Mesenchymal stem cell (in vitro differentiated cells and primary cell): ENCODE measurements around the gene VEPH1.

Source experiments
- DNase-seq: peaks from one replicate; pipeline ENCODE4 v3.0.0-alpha.2; 2013
- H2AFZ ChIP-seq: one replicate; pipeline ENCODE4 v1.6.1; 2013; ENCODE audit warnings: low read depth, mild to moderate bottlenecking, control low read depth, inconsistent platforms, low read length, moderate library complexity
- H2AK5ac ChIP-seq: 2 replicates; pipeline ENCODE4 v1.6.1; 2013; ENCODE audit warnings: low read length, moderate library complexity, mild to moderate bottlenecking, inconsistent platforms; ENCODE audit not compliant: severe bottlenecking
- H2BK120ac ChIP-seq: one replicate; pipeline ENCODE4 v1.6.1; 2013; ENCODE audit warnings: low read depth, mild to moderate bottlenecking, inconsistent platforms, low read length, moderate library complexity
- H2BK12ac ChIP-seq, 2 experiments: one replicate each; pipeline ENCODE4 v1.6.1; 2013; ENCODE audit warnings: inconsistent platforms in 2 of 2, low read length in 2 of 2, mild to moderate bottlenecking in 2 of 2, moderate library complexity in 2 of 2, control low read depth in 1 of 2
- H2BK15ac ChIP-seq: one replicate; pipeline ENCODE4 v1.6.1; 2013; ENCODE audit warnings: mild to moderate bottlenecking, low read depth, inconsistent platforms; ENCODE audit not compliant: poor library complexity, severe bottlenecking
- H2BK5ac ChIP-seq: 2 replicates; pipeline ENCODE4 v1.6.1; 2013; ENCODE audit warnings: low read depth, mild to moderate bottlenecking, low read length, control low read depth, inconsistent platforms; ENCODE audit not compliant: poor library complexity, severe bottlenecking
- H3K14ac ChIP-seq, 2 experiments: one replicate each; pipeline ENCODE4 v1.6.1; 2013; ENCODE audit warnings: inconsistent platforms in 2 of 2, low read length in 2 of 2, control low read depth in 1 of 2, mild to moderate bottlenecking in 1 of 2, moderate library complexity in 1 of 2
- H3K18ac ChIP-seq, 2 experiments: one replicate each; pipeline ENCODE4 v1.6.1; 2013; ENCODE audit warnings: inconsistent platforms in 2 of 2, low read length in 2 of 2, control low read depth in 1 of 2, low read depth in 1 of 2, mild to moderate bottlenecking in 1 of 2
- H3K23ac ChIP-seq, 2 experiments: one replicate each; pipeline ENCODE4 v1.6.1; 2013; ENCODE audit warnings: inconsistent platforms in 2 of 2, low read length in 2 of 2, mild to moderate bottlenecking in 2 of 2, moderate library complexity in 2 of 2, control low read depth in 1 of 2
- H3K27ac ChIP-seq: 2 replicates; pipeline ENCODE4 v1.5.1; 2013; ENCODE audit warnings: mild to moderate bottlenecking, moderate library complexity, low read length, control low read depth, inconsistent platforms; ENCODE audit not compliant: poor library complexity, severe bottlenecking
- H3K27me3 ChIP-seq, 2 experiments: 2 replicates each; pipeline versions ENCODE4 v1.6.1 to v1.7.0; 2013; ENCODE audit warnings: low read length in 2 of 2, mild to moderate bottlenecking in 2 of 2, moderate library complexity in 2 of 2, control low read depth in 1 of 2, inconsistent platforms in 1 of 2; ENCODE audit not compliant: control insufficient read depth in 1 of 2, insufficient read depth in 1 of 2
- H3K36me3 ChIP-seq, 2 experiments: 2 replicates each; pipeline versions ENCODE4 v1.6.1 to v1.7.0; 2013; ENCODE audit warnings: low read length in 2 of 2, control low read depth in 1 of 2, inconsistent platforms in 1 of 2, low read depth in 1 of 2, mild to moderate bottlenecking in 1 of 2; ENCODE audit not compliant: insufficient read depth in 2 of 2, control insufficient read depth in 1 of 2
- H3K4ac ChIP-seq, 2 experiments: one replicate each; pipeline ENCODE4 v1.6.1; 2013; ENCODE audit warnings: inconsistent platforms in 2 of 2, low read length in 2 of 2, mild to moderate bottlenecking in 2 of 2, moderate library complexity in 2 of 2, control low read depth in 1 of 2, low read depth in 1 of 2
- H3K4me1 ChIP-seq: 2 replicates; pipeline ENCODE4 v1.6.1; 2013; ENCODE audit warnings: low read depth, low read length, control low read depth; ENCODE audit not compliant: control insufficient read depth, insufficient read depth
- H3K4me2 ChIP-seq: 2 replicates; pipeline ENCODE4 v1.6.1; 2013; ENCODE audit warnings: low read length, mild to moderate bottlenecking, inconsistent platforms; ENCODE audit not compliant: poor library complexity, severe bottlenecking
- H3K4me3 ChIP-seq, 2 experiments: 2 replicates each; pipeline versions ENCODE4 v1.5.1 to v1.7.0; 2013; ENCODE audit warnings: low read length in 2 of 2, mild to moderate bottlenecking in 2 of 2, control low read depth in 1 of 2, low read depth in 1 of 2; ENCODE audit not compliant: insufficient read depth in 1 of 2
- H3K79me1 ChIP-seq: replicated peaks from 2 replicates; pipeline ENCODE4 v1.6.1; 2013; ENCODE audit warnings: mild to moderate bottlenecking, control low read depth, low read length, inconsistent platforms; ENCODE audit not compliant: poor library complexity, severe bottlenecking
- H3K9ac ChIP-seq: 2 replicates; pipeline ENCODE4 v1.7.0; 2013; ENCODE audit warnings: mild to moderate bottlenecking, low read length, moderate library complexity
- H3K9me3 ChIP-seq: 2 replicates; pipeline ENCODE4 v1.7.0; 2013; ENCODE audit warnings: mild to moderate bottlenecking, low read length; ENCODE audit not compliant: control insufficient read depth
- H4K8ac ChIP-seq: one replicate; pipeline ENCODE4 v1.6.1; 2013; ENCODE audit warnings: inconsistent platforms, mild to moderate bottlenecking, low read length, moderate library complexity
- H4K91ac ChIP-seq: one replicate; pipeline ENCODE4 v1.6.1; 2013; ENCODE audit warnings: mild to moderate bottlenecking, low read length, inconsistent platforms
- WGBS: methylation state at CpG from one replicate; pipeline ENCODE4 v1.1.7; 2013; ENCODE audit warnings: mixed read lengths; 5-methylcytosine and 5-hydroxymethylcytosine counted together

Gene VEPH1

GRCh38 chr3:157259825-157260224 is 243.4 kb downstream of the VEPH1 start:
- Histone ChIP-seq H3K18ac (no peak overlapping the region), H2AK5ac (no peak overlapping the region), H2BK5ac (no peak overlapping the region), H3K27me3 (no peaks in the 10 kb centered on the region), H3K4me3 (no peak overlapping the region), H4K8ac (no peak overlapping the region), H3K9ac (no peak overlapping the region), H4K91ac (no peak overlapping the region), H3K4ac (no peak overlapping the region), H3K14ac (no peak overlapping the region), H3K27ac (no peak overlapping the region), H3K36me3 (peaks cover 0 to 3% of the 10 kb centered on the region in 2 experiments), H2BK15ac (no peak overlapping the region), H3K4me2 (no peak overlapping the region), H3K79me1 (no peaks in the 10 kb centered on the region), H3K9me3 (no peaks in the 10 kb centered on the region), H3K4me1 (no peaks in the 10 kb centered on the region), H2BK120ac (no peak overlapping the region), H2AFZ (no peak overlapping the region), H2BK12ac (no peak overlapping the region), H3K23ac (no peak overlapping the region)
- 90% methylated on average over 1 of the region's 2 CpGs for WGBS
- DNase-seq = no peak

- H2AFZ ChIP-seq = no peak overlapping the region
- no peak for DNase-seq
- H3K4ac ChIP-seq = no peak overlapping the region
- H2BK120ac ChIP-seq = no peak overlapping the region
- no peaks in the 10 kb centered on the region for H3K27me3 ChIP-seq
- H3K79me1 ChIP-seq = no peaks in the 10 kb centered on the region
- no peak overlapping the region for H4K91ac ChIP-seq
- no peak overlapping the region for H2BK12ac ChIP-seq
- no peak overlapping the region for H3K18ac ChIP-seq
- H3K9ac ChIP-seq = no peak overlapping the region
- H4K8ac ChIP-seq = no peak overlapping the region
- no peaks in the 10 kb centered on the region for H3K9me3 ChIP-seq
- H3K4me3 ChIP-seq = no peak overlapping the region
- H2AK5ac ChIP-seq = no peak overlapping the region
- no peak overlapping the region for H2BK5ac ChIP-seq
- no peak overlapping the region for H3K4me2 ChIP-seq
- no peak overlapping the region for H3K27ac ChIP-seq
- no peak overlapping the region for H3K23ac ChIP-seq
- no peaks in the 10 kb centered on the region for H3K4me1 ChIP-seq
- no peak overlapping the region for H3K14ac ChIP-seq
- 93% methylated on average over 4 of the region's 5 CpGs for WGBS
- H3K36me3 ChIP-seq = peaks cover 0 to 3% of the 10 kb centered on the region in 2 experiments
- no peak overlapping the region for H2BK15ac ChIP-seq
Observed at GRCh38 chr3:157257101-157257500, 246.1 kb downstream of the VEPH1 start.

- no peak overlapping the region for H4K8ac ChIP-seq
- no peak overlapping the region for H3K9ac ChIP-seq
- H2AK5ac ChIP-seq = no peak overlapping the region
- H3K4ac ChIP-seq = no peak overlapping the region
- no peak overlapping the region for H3K23ac ChIP-seq
- H3K9me3 ChIP-seq = no peaks in the 10 kb centered on the region
- no peak overlapping the region for H2BK120ac ChIP-seq
- H3K18ac ChIP-seq = no peak overlapping the region
- WGBS = 56% methylated on average over 1 of the region's 1 CpG
- no peak overlapping the region for H3K4me2 ChIP-seq
- H2BK5ac ChIP-seq = no peak overlapping the region
- no peak overlapping the region for H2BK12ac ChIP-seq
- H3K36me3 ChIP-seq = peaks cover 0 to 3% of the 10 kb centered on the region in 2 experiments
- no peaks in the 10 kb centered on the region for H3K4me1 ChIP-seq
- DNase-seq = no peak
- H3K27me3 ChIP-seq = no peaks in the 10 kb centered on the region
- no peak overlapping the region for H4K91ac ChIP-seq
- H3K4me3 ChIP-seq = no peak overlapping the region
- H3K27ac ChIP-seq = no peak overlapping the region
- no peaks in the 10 kb centered on the region for H3K79me1 ChIP-seq
- H2BK15ac ChIP-seq = no peak overlapping the region
- no peak overlapping the region for H3K14ac ChIP-seq
- no peak overlapping the region for H2AFZ ChIP-seq
Observed at GRCh38 chr3:157255797-157256196, 247.4 kb downstream of the VEPH1 start.

GRCh38 chr3:157251685-157252084 is 251.5 kb downstream of the VEPH1 start:
- no peak overlapping the region for H3K27ac ChIP-seq
- peaks cover 7% of the 10 kb centered on the region for H3K4me1 ChIP-seq
- H3K4me3 ChIP-seq = no peak overlapping the region
- no peak overlapping the region for H3K23ac ChIP-seq
- no peak overlapping the region for H4K8ac ChIP-seq
- 98% methylated on average over 3 of the region's 3 CpGs for WGBS
- no peaks in the 10 kb centered on the region for H3K27me3 ChIP-seq
- H3K4me2 ChIP-seq = no peak overlapping the region
- H2BK12ac ChIP-seq = no peak overlapping the region
- no peaks in the 10 kb centered on the region for H3K79me1 ChIP-seq
- H3K14ac ChIP-seq = no peak overlapping the region
- H3K36me3 ChIP-seq = peaks cover 0 to 3% of the 10 kb centered on the region in 2 experiments
- H3K18ac ChIP-seq = no peak overlapping the region
- no peak overlapping the region for H2BK120ac ChIP-seq
- no peak overlapping the region for H2BK5ac ChIP-seq
- no peak overlapping the region for H2AFZ ChIP-seq
- H3K9ac ChIP-seq = no peak overlapping the region
- no peak overlapping the region for H2AK5ac ChIP-seq
- H4K91ac ChIP-seq = no peak overlapping the region
- no peak overlapping the region for H2BK15ac ChIP-seq
- no peaks in the 10 kb centered on the region for H3K9me3 ChIP-seq
- DNase-seq = no peak
- H3K4ac ChIP-seq = no peak overlapping the region
